EL (cell line): ENCODE data around the gene DCBLD2.
"Not testable (repeated sequence)": the region's sequence is repeated elsewhere in the genome, so short reads cannot be mapped to it uniquely, and the experiment has no call there.

Experiments used
- DNase-seq: peaks from one replicate; pipeline ENCODE4 v3.0.0-alpha.2; 2016

The DCBLD2 gene

DNA sequence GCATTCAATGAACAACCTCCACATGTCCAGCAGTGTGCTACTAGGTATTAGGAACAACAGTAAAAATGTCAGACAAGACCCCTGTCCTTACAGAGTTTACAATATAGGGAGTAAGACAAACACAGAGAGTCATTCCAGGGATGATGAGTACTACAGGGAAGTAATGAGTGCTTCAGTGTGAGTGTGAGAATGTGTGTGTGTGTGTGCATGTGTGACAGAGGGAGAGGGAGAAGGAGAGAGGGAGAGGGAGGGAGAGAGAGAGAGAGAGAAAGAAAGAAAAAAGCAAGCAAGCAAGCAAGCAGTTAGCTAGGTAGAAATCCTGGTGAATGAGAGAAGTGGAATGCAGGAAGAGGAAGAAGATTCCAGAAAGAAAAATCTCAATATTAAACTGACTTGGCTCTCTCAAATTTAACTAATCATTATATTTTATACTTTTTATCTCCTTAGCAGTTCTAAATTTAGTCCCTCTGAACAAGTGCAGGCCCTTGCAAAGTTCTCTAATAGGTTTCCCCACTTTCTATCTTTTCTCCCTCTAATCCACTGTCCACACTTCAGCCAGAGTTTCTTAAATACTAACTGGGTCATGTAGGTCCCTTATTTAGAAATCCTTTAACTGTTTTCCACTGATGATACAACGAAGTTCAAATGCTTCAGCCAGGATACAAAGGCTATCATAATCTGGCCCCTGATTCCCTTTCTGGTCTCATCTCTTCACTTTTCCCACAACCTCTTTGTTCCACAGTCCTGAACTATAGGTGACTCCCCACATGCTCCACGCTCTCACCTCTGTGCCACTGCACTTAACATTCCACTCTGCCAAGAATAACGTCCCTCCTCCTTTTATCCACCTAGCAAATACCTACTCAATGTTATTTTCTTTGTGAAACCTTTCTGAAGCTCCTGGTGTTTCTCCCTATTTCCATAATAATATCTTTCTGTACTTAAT, 10.3 kb downstream of the DCBLD2 start:
- DNase-seq: no peak

DNA sequence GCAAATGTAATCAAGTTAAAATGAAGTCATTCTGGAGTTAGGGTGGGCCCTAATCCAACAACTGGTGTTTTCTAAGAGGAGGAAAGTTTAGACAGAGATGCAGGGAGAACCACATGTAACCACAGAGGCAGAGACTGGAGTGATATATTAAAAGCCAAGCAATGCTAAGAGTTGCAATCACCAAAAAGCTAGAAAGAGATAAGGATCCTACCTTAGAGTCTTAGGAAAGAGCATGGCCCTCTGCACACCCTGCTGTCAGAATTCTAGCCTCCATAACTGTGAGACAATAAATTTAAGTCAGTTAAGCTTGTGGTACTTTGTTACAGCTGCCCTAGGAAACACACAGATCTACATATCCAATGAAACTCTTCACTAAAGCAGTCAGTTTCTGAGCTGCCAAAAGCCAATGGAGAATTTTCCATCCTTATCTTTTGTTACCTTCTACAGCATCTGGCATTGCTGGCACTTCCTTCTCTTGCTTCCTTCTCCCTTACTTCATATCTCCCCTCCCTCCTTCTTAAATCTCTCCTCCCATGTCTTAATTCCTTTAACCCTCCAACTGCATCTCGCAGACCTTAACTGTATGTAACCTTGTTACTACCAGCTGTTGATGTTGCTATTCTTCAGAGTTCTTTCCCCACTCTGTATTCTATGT, 11.2 kb downstream of the DCBLD2 start:
- no peak for DNase-seq

DNA sequence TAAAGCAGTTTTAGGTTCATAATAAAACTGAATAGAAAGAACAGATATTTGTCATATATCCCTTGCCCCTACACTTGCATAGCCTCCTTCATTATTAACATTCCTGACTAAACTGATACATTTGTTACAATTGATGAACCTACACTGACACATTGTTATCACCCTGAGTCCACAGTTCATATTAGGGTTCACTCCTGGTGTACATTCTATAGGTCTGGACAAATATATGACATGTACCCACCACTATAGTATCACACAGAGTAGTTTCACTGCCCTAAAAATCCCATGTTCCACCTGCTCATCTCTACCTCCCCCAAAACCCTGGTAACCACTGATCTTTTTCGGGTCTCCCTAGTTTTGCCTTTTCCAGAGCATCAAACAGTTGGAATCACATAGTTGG, 13.8 kb downstream of the DCBLD2 start:
- DNase-seq: no peak

DNA sequence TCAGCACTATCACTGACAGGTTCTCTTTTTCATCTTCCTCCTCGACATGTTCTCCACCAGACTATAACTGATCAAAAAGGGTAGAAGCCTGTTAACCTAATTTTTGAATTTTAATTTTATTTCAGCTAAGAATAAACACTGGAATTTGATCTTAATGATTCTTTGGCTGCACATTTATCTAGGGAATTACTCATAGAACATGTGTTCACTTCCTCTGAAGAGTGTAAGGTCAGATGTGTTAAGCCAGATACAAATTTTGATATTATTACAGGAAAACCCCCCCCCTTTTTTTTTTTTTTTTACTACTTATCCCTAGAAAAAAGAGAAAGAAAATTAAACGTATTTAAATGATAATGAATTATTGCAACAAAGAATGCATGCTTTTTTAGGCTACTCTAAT, 15.0 kb downstream of the DCBLD2 start:
- no peak for DNase-seq

DNA sequence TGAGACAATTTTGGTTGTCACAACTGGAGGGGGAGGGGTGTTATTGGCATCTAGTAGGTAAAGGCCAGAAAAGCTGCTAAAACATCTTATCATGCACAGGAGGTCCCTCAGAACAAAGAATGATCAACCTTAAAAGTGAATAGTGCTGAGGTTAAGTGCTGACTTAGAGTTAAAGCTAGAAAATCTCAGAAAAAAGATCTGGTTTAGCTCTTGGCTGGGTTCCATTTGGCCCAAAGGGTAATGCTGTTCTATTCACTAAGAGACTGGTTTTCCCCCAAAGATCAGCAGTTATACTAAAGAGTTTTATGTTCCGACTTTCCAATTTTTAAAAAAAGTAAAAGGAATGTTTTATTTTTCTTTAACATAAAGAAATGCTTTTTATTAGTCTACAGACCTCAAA, 15.6 kb downstream of the DCBLD2 start:
- DNase-seq: peak; percentile 60

DNA sequence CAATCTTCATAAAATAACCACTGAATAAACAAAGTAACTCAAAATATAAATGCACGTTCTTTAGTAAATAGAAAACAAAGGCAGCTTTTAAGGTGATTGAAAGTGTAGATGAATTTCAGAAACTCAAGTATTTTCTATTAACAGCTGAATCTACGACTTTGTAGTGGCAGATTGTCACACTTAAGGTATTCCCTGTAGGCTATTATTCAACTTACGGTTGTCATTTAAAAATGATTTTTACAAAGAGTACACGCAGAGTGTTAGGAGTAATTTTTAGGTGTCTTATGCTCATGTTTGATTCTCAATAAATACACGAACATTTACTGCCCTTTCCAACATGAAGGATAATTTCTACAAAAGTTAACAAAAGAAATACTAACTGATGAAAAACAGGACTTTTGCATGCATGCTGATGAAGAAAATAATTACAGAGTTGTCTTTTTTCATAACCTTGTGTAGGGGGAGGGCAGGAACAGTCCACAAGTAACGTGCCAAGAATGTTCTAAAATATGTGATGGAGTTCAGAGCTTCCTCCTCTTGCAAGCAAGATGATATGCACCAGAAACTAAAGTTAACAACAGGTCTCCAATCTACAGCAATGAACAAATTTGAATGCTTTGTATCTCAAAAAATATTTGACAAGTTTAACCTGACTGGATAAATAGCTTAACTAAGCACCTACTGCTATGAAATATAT, 16.7 kb downstream of the DCBLD2 start:
- DNase-seq: peak; percentile 71

DNA sequence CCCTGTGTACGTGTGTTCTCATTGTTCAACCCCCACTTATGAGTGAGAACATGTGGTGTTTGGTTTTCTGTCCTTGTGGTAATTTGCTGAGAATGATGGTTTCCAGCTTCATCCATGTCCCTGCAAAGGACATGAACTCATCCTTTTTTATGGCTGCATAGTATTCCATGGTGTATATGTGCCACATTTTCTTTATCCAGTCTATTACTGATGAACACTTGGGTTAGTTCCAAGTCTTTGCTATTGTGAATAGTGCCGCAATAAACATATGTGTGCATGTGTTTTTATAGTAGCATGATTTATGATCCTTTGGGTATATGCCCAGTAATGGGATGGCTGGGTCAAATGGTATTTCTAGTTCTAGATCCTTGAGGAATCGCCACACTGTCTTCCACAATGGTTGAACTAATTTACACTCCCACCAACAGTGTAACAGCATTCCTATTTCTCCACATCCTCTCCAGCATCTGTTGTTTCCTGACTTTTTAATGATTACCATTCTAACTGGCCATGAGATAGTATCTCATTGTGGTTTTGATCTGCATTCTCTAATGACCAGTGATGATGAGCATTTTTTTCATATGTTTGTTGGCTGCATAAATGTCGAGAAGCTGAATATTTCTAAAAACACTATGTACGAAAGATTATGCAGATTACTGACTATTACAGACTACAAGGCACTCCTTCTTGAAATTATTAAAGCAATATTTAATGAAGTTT, 18.7 kb downstream of the DCBLD2 start:
- peak; percentile 73 for DNase-seq

DNA sequence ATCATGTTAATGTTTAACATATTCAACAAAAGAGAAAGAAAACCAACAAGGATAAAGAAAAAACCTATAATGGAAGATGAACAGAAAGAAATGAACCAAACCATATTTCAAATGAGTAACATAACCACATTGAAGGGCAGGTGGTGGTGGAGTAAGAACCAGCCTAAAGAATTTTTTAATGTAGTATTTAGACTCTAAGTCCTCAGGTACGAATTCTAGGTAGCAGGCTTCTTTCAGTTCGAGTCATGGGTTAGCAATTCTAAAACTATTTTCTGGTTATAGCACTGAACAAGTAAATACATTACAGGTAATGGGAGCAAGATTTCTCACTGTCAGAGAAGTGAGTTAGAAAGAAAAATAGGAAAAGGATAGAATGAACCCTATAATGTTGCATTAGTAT, 24.4 kb downstream of the DCBLD2 start:
- no peak for DNase-seq

DNA sequence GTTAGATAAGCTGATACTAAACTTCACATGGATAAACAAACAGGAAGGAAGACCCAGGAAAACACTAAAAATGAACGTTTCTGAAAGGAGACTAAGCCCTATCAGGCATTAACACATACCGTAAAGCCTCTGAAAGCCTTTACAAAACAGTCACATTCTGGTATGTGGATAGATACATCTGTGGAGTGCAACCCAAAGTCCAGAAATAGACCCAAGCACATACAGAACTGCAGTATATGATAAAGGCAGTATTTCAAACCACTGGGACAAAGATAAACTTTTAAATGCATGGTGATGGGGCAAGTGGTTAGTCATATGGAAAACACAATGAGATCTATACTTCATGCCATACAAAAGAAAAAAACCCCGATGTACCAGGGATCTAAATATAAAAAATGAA, 26.0 kb downstream of the DCBLD2 start:
- no peak for DNase-seq

DNA sequence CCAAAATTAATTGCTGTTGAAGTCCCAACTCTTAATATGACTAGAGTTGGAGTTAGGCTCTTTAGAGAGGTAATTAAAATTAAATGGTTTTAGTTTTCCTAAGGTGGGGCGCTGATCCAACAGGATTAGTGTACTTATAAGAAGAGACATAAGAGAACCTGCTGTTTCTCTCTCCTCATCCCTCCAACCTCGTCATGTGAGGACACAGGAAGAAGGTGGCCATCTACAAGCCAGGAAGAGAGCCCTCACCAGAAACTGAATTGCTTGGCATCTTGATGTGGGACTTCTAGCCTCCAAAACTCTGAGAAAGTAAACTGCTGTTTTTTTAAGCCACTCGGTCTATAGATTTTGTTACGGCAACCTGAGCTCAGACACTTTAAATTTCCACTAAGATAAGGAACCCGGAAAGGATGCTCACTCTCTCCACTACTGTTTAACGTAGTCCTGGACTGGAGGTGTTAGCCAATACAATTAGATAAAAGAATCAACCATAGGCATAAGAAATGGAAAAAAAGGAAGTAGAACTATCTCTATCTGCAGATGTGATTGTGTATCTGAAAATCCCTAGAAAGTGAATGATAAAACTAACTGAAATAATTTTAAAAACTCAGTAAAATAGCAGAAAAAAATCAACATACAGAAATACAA, 26.8 kb downstream of the DCBLD2 start:
- DNase-seq: no peak

DNA sequence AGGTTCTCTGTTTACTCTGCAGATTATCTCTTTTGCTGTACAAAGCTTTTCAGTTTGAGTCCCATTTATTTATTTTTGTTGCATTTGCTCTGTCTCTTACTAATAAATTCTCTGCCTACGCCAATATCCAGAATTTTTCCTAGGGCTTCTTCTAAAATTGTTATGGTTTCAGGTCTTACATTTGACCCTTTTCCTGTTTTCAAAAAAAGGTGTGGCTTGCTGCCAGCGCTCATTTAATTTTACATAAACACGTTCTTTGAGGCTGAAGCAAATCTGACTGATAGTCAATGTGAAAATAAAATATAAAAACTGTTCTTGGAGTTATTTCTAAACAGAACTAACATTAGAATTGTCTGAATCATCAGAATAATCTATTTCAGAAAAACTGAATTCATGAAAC, 32.1 kb downstream of the DCBLD2 start:
- DNase-seq: no peak

DNA sequence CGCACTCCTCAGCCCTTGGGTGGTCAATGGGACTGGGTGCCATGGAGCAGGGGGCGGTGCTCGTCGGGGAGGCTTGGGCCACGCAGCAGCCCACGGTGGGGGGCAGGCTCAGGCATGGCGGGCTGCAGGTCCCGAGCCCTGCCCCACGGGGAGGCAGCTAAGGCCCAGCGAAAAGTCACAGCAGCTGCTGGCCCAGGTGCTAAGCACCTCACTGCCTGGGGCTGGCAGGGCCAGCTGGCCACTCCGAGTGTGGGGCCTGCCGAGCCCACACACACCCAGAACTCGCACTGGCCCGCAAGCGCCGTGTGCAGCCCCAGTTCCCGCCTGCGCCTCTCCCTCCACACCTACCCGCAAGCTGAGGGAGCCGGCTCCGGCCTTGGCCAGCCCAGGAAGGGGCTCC, 43.5 kb downstream of the DCBLD2 start:
- not testable (repeated sequence) for DNase-seq

DNA sequence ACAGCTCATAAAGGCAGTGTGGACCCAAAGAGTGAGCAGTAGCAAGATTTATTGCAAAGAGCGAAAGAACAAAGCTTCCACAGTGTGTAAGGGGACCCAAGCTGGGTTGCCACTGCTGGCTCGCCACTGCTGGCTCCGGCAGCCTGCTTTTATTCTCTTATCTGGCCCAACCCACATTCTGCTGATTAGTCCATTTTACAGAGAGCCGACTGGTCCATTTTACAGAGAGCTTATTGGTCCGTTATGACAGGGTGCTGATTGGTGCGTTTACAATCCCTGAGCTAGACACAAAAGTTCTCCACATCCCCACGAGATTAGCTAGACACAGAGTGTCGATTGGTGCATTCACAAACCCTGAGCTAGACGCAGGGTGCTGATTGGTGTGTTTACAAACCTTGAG, 44.2 kb downstream of the DCBLD2 start:
- not testable (repeated sequence) for DNase-seq

DNA sequence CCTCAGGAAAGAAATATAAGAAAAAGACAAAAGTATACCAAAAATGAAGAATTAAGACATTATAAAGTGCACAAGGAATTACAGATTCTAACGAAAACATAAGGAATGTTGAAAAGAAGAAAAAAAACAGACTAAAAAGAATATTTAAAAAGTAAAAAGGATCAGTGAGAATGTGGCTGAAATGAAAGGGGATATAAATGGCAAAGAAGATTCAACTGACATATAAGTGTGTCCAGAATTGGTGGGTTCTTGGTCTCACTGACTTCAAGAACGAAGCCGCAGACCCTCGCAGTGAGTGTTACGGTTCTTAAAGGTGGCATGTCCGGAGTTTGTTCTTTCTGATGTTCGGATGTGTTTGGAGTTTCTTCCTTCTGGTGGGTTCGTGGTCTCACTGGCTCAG, 44.8 kb downstream of the DCBLD2 start:
- DNase-seq: no peak

DNA sequence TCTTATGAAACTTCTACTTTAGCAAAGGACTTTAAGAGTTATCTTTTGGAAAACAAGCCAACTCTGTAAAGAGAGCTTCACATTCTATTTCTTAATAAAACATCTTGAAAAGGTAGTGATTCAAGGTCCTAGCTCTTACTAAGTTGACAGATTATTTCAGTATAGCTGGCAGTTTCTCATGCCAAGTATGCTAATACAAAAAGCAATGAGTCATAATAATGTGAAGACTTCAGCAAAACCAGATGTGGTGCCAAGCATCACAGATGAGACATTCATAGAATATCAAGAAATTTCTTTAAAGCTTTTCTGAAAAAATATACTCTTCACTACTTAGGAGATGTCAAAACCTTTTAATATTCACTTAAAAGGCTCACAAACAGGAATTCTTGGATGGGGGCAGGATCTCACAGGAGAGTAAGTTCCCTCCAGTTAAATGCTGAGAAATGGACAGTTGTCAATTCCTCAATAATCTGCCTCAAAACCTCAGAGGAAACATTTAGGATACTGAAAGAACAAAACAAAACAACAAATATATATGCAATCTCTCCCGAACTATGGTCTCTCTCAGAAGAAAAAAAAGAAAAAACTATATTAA, 45.6 kb downstream of the DCBLD2 start:
- peak; percentile 88 for DNase-seq

DNA sequence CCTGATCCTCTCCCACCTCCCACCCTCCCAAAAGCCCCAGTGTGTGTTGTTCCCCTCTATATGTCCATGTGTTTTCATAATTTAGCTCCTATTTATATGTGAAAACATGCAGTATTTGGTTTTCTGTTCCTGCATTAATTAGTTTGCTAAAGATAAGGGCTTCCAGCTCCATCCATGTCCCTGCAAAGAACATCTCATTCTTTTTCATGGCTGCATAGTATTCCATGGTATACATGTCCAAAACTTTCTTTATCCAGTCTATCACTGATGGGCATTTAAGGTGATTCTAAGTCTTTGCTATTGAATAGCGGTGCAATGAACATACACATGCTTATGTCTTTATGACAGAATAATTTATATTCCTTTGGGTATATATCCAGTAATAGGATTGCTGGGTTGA, 53.4 kb downstream of the DCBLD2 start:
- no peak for DNase-seq

DNA sequence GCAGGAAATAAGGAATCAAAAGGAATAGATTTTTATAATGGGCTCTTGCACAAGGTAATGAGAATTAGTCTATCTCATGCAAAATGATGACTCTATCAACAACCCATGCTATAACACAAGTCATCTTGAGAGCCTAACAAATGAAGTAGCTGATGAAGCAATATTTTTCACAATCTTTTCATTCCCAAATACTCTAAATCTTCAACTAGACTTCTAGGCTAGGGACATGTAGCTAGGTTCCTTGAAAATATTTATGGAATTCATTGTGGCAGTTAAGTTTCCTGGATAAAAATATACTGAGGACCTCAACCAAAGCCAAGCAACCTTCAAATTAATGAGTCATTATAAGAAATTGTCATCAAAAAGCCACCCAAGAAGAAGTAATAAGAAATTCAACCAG, 55.4 kb downstream of the DCBLD2 start:
- peak; percentile 72 for DNase-seq

DNA sequence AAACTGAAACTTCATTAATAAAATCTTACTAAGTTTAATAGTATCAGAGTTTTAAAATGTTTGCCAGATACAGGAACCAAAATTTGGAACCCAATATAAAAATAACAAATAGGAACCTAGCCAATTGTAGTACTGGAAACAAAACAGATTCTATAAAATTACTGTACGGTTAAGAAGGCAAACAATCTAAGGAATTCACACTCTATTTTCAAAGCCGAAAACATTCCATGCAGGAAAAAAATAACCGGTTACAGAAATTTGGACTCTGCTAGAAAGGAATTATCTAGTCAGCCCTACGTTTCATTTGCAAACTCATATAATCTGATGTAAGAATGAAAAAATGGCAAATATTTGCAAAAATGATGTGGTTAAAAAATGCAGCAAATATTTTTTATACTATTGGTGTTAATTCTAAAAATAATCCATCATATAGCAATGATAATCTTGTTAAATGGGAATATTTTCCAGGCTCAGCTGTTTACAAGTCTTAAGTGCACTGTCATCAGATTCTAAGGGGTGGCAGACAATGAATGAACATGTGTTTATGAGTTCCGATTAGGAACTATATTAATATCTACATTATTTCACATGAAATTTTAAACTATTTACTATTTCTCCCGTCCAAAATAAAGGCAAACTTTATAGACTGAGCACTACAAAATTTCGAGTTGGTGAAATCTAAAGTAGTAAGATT, 58.1 kb downstream of the DCBLD2 start:
- DNase-seq: peak; percentile 38

DNA sequence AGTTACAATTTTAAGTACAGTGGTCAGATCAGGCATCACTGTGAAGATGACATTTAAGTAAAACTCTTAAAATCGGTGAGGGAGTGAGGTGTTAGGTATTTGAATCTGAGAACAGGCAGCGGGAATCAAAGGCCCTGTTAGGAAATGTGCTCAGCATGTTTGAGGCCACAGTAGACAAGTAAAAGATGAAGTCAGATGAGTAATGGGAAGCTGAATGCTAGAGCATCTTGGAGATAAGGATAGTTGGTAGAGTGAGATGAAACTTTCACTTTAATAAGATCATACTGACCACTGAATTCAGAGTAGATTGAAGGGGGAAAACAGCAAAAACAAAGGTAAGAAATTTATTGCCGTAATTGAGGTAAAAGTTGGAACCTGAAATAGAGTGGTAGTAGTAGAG, 61.6 kb downstream of the DCBLD2 start:
- DNase-seq: no peak

DNA sequence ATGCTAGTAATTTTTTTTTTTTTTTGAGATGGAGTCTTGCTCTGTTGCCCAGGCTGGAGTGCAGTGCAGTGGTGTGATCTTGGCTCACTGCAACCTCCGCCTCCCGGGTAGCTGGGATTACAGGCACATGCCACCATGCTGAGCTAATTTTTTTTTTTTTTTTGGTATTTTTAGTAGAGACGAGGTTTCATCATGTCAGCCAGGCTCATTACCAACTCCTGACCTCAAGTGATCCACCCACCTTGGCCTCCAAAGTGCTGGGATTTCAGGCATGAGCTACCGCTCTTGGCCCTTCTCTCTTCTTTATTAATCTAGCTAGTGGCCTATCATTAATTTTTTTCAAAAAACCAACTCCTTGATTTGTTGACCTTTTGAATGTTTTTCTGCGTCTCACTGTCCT, 70.4 kb downstream of the DCBLD2 start:
- not testable (repeated sequence) for DNase-seq

DNA sequence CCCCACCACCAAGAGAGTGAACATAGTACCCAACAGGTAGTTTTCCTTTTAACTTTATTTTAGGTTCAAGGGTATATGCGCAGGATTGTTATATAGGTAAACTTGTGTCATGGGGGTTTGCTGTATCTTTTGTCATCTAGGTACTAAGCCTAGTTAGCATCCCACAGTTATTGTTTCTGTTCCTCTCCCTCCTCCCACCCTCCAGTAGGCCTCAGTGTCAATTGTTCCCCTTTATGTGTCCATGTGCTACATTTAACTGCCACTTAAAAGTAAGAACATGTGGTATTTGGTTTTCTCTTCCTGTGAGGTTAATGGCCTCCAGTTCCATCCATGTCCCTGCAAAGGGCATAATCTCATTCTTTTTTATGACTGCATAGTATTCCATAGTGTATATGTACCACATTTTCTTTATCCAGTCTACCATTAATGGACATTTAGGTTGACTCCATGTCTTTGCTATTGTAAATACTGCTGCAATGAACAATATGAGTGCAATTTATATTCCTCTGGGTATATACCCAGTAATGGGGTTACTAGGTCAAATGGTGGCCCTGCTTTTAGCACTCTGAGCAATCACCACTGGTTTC, 72.2 kb downstream of the DCBLD2 start:
- DNase-seq: no peak
